Ishikawa (cell line): ENCODE results near the gene COX7C.

Source experiments
- CEBPB ChIP-seq: IDR thresholded peaks from 2 replicates; pipeline ENCODE4 v1.6.1; 2012
- CREB1 ChIP-seq: IDR thresholded peaks from 2 replicates; pipeline ENCODE4 v1.6.1; 2012; ENCODE audit warnings: low read depth
- EGR1 ChIP-seq: IDR thresholded peaks from 2 replicates; pipeline ENCODE4 v1.6.1; 2012
- EP300 ChIP-seq: IDR thresholded peaks from 2 replicates; pipeline ENCODE4 v1.6.1; 2012; ENCODE audit warnings: borderline replicate concordance
- MAX ChIP-seq: IDR thresholded peaks from 2 replicates; pipeline ENCODE4 v1.6.1; 2012
- NFIC ChIP-seq: IDR thresholded peaks from 2 replicates; pipeline ENCODE4 v1.6.1; 2012
- RAD21 ChIP-seq: IDR thresholded peaks from 2 replicates; pipeline ENCODE4 v1.6.1; 2012; ENCODE audit warnings: low read depth
- TEAD4 ChIP-seq: IDR thresholded peaks from 2 replicates; pipeline ENCODE4 v1.6.1; 2012
- YY1 ChIP-seq: IDR thresholded peaks from 2 replicates; pipeline ENCODE4 v1.6.1; 2012; ENCODE audit warnings: low read depth
- ZBTB7A ChIP-seq: IDR thresholded peaks from 2 replicates; pipeline ENCODE4 v1.6.1; 2012; ENCODE audit warnings: low read depth
- TF ChIP-seq, protein P1 (sequence below): IDR thresholded peaks from 2 replicates; pipeline ENCODE4 v1.6.1; 2012; ENCODE audit warnings: low read depth, mild to moderate bottlenecking

GRCh38 chr5:86623785-86624483 lies 6.2 kb downstream of the COX7C start:
- no peak for TF ChIP-seq EP300
- no peak for TF ChIP-seq NFIC
- TF ChIP-seq MAX, result no peak
- no peak for TF ChIP-seq CEBPB
- TF ChIP-seq TEAD4, result no peak
- TF ChIP-seq, protein P1, sequence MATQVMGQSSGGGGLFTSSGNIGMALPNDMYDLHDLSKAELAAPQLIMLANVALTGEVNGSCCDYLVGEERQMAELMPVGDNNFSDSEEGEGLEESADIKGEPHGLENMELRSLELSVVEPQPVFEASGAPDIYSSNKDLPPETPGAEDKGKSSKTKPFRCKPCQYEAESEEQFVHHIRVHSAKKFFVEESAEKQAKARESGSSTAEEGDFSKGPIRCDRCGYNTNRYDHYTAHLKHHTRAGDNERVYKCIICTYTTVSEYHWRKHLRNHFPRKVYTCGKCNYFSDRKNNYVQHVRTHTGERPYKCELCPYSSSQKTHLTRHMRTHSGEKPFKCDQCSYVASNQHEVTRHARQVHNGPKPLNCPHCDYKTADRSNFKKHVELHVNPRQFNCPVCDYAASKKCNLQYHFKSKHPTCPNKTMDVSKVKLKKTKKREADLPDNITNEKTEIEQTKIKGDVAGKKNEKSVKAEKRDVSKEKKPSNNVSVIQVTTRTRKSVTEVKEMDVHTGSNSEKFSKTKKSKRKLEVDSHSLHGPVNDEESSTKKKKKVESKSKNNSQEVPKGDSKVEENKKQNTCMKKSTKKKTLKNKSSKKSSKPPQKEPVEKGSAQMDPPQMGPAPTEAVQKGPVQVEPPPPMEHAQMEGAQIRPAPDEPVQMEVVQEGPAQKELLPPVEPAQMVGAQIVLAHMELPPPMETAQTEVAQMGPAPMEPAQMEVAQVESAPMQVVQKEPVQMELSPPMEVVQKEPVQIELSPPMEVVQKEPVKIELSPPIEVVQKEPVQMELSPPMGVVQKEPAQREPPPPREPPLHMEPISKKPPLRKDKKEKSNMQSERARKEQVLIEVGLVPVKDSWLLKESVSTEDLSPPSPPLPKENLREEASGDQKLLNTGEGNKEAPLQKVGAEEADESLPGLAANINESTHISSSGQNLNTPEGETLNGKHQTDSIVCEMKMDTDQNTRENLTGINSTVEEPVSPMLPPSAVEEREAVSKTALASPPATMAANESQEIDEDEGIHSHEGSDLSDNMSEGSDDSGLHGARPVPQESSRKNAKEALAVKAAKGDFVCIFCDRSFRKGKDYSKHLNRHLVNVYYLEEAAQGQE, result no peak
- TF ChIP-seq RAD21, result no peak
- TF ChIP-seq ZBTB7A, result no peak
- TF ChIP-seq YY1, result no peak
- no peak for TF ChIP-seq CREB1
- TF ChIP-seq EGR1, result no peak
